CD14-positive monocyte (primary cell): ENCODE data around the gene EXOC4. TPM values are rescaled to one million over a fixed set of nuclear protein-coding genes. Genes with fewer than 3 reads are reported as not detected.

Experiments
- DNase-seq, 3 donors: peaks; one replicate each; pipeline ENCODE4 v3.0.0-alpha.2; 2011 to 2022
- H2AFZ ChIP-seq: 2 replicates; pipeline ENCODE4 v1.6.0; 2012; ENCODE audit warnings: mild to moderate bottlenecking, low read depth, low read length, inconsistent platforms; ENCODE audit not compliant: insufficient read depth, poor library complexity, severe bottlenecking
- H3K27ac ChIP-seq, 2 donors: 1 replicate in 1 of 2; 2 replicates in 1 of 2; pipeline ENCODE4 v1.5.1; 2012 to 2013; ENCODE audit warnings: low read length in 2 of 2, control low read depth in 1 of 2, inconsistent platforms in 1 of 2, low read depth in 1 of 2, mild to moderate bottlenecking in 1 of 2
- H3K27me3 ChIP-seq, 2 donors: one replicate each; pipeline versions ENCODE4 v1.6.0 to v1.6.1; 2011 to 2013; ENCODE audit warnings: low read length in 2 of 2; ENCODE audit not compliant: control insufficient read depth in 2 of 2, insufficient read depth in 2 of 2
- H3K36me3 ChIP-seq, 2 donors: replicated peaks in 1 of 2; 1 replicate in 1 of 2; 2 replicates in 1 of 2; pipeline versions ENCODE4 v1.5.1 to v1.6.1; 2012 to 2013; ENCODE audit warnings: low read length in 2 of 2, control low read depth in 1 of 2, inconsistent platforms in 1 of 2, mild to moderate bottlenecking in 1 of 2; ENCODE audit not compliant: insufficient read depth in 2 of 2, control insufficient read depth in 1 of 2
- H3K4me1 ChIP-seq, 2 donors: 1 replicate in 1 of 2; 2 replicates in 1 of 2; pipeline versions ENCODE4 v1.5.1 to v1.6.1; 2012 to 2013; ENCODE audit warnings: low read length in 2 of 2, control low read depth in 1 of 2, inconsistent platforms in 1 of 2, mild to moderate bottlenecking in 1 of 2, moderate library complexity in 1 of 2; ENCODE audit not compliant: insufficient read depth in 2 of 2, control insufficient read depth in 1 of 2
- H3K4me2 ChIP-seq: replicated peaks from 2 replicates; pipeline ENCODE3; 2012; ENCODE audit warnings: low read length, moderate library complexity, mild to moderate bottlenecking; ENCODE audit not compliant: poor library complexity, severe bottlenecking; ENCODE audit errors: extremely low read depth
- H3K4me3 ChIP-seq, 3 experiments: fragments of 200-600 bp in 1 of 3; sonication (generic) in 1 of 3; replicated peaks in 1 of 3; 1 replicate in 2 of 3; 2 replicates in 1 of 3; pipeline ENCODE4 v1.5.1; 2011 to 2013; ENCODE audit warnings: low read length in 3 of 3, mild to moderate bottlenecking in 3 of 3, control low read depth in 2 of 3, low read depth in 2 of 3, inconsistent platforms in 1 of 3, moderate library complexity in 1 of 3
- H3K79me2 ChIP-seq: 2 replicates; pipeline ENCODE4 v1.6.0; 2012; ENCODE audit warnings: mild to moderate bottlenecking, control low read depth, inconsistent platforms, low read length, moderate library complexity; ENCODE audit not compliant: insufficient read depth
- H3K9ac ChIP-seq: 2 replicates; pipeline ENCODE4 v1.6.0; 2017; ENCODE audit warnings: low read length, mild to moderate bottlenecking; ENCODE audit not compliant: insufficient read depth, poor library complexity, severe bottlenecking
- H3K9me3 ChIP-seq, 2 donors: replicated peaks in 1 of 2; 1 replicate in 1 of 2; 2 replicates in 1 of 2; pipeline versions ENCODE4 v1.5.1 to v1.6.1; 2012 to 2013; ENCODE audit warnings: low read length in 2 of 2, control low read depth in 1 of 2; ENCODE audit not compliant: control insufficient read depth in 1 of 2, insufficient read depth in 1 of 2
- H4K20me1 ChIP-seq: 2 replicates; pipeline ENCODE4 v1.6.0; 2012; ENCODE audit warnings: mild to moderate bottlenecking, low read length, control low read depth, moderate library complexity; ENCODE audit not compliant: insufficient read depth
- H3K27ac Mint-ChIP-seq, 7 donors: one replicate each; pipeline ENCODE4 v1.8.0; 2020; ENCODE audit warnings: mild to moderate bottlenecking in 7 of 7, mixed read lengths in 7 of 7, moderate library complexity in 6 of 7, inconsistent platforms in 2 of 7
- H3K27me3 Mint-ChIP-seq, 3 donors: one replicate each; pipeline ENCODE4 v1.8.0; 2021 to 2022; ENCODE audit warnings: low read depth in 3 of 3, mild to moderate bottlenecking in 3 of 3, mixed read lengths in 3 of 3, moderate library complexity in 3 of 3, inconsistent platforms in 1 of 3
- H3K36me3 Mint-ChIP-seq, 2 donors: one replicate each; pipeline ENCODE4 v1.8.0; 2020; ENCODE audit warnings: mixed read lengths in 2 of 2, inconsistent platforms in 1 of 2, mild to moderate bottlenecking in 1 of 2
- H3K4me1 Mint-ChIP-seq: one replicate; pipeline ENCODE4 v1.8.0; 2020; ENCODE audit warnings: mild to moderate bottlenecking, mixed read lengths
- H3K4me3 Mint-ChIP-seq, 2 donors: one replicate each; pipeline ENCODE4 v1.8.0; 2020; ENCODE audit warnings: mild to moderate bottlenecking in 2 of 2, mixed read lengths in 2 of 2, moderate library complexity in 1 of 2
- H3K9me3 Mint-ChIP-seq, 7 donors: one replicate each; pipeline ENCODE4 v1.8.0; 2020 to 2022; ENCODE audit warnings: mixed read lengths in 7 of 7, mild to moderate bottlenecking in 6 of 7, moderate library complexity in 6 of 7, inconsistent platforms in 2 of 7
- WGBS: methylation state at CpG from one replicate; pipeline ENCODE4 v1.1.5; 2013; ENCODE audit warnings: missing lambda C conversion rate; ENCODE audit not compliant: insufficient coverage; 5-methylcytosine and 5-hydroxymethylcytosine counted together
- intact Hi-C, 2 donors: fragments of 100-400 bp; cut with micrococcal nuclease; formaldehyde crosslinking; loops; one replicate each; pipeline versions ENCODE4 v1.15.0 to v1.15.1; 2023
- polyA plus RNA-seq, 3 donors: library from polyadenylated mRNA; depleted of rRNA in 1 of 3; unstranded in 2 of 3; stranded (reverse) in 1 of 3; fragments of 300-500 nt in 2 of 3; fragments of >200 nt in 1 of 3; fragmentation: Illumina TruSeq in 2 of 3; gene quantifications; 1 replicate in 2 of 3; 2 replicates in 1 of 3; pipeline ENCODE4 v1.2.3, GENCODE V29; 2012 to 2021
- TF ChIP-seq, protein P1 (sequence below): fragments of 200-600 bp; IDR thresholded peaks from one replicate; pipeline ENCODE4 v1.8.0; 2022; ENCODE audit warnings: antibody characterized with exemption, mild to moderate bottlenecking

Gene EXOC4
- polyA plus RNA-seq, 3 donors: 20.6 to 22.3 (median 22.3) TPM

DNA sequence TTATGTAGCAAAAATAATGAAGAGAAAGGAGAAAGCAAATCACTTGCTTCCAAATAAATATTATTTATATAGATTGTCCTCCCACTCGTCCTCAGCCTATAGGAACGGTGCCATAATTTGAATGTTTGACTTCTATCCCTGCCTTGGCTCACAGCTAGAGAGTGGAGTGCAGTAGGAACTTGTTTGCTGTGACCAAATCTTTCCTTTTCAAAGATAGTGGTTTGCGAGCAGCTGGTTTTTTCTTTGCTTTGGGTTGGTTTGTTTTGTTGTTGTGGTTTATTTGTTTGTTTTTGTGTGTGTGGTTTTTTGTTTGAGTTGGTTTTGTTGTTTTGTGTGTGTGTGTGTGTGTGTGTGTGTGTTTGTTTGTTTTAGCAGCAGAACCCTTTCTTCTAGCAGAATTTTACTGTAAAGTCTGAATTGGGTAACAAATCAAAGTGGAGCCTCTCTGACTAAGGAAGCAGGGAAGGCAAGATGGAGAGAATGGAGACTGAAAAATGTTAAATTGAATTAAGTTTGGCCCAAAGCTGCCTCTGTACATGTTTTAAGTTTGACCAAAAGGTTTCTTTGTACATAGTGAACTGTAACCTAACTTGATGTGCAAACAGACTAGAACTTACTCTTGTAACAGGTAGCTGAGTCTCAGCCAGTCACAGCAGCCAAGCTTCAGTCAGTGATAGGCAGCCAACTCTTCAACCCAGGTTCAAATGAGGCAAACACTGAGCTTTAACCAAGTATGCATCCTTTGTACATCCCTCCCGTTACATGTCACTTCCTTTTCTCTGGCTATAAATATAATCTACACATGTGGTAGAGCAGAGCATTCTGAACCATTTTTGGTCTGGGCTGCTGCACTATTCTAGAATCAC lies 724.8 kb downstream of the EXOC4 start:
- Histone ChIP-seq H3K9me3 (no peaks in the 10 kb centered on the region), H3K4me1 (no peaks in the 10 kb centered on the region), H2AFZ (no peak overlapping the region), H3K9ac (no peak overlapping the region), H3K27me3 (no peaks in the 10 kb centered on the region), H3K4me3 (no peak overlapping the region), H3K27ac (no peak overlapping the region), H3K79me2 (no peaks in the 10 kb centered on the region), H3K4me2 (no peak overlapping the region), H3K36me3 (no peaks in the 10 kb centered on the region), H4K20me1 (no peaks in the 10 kb centered on the region)
- WGBS: 100% methylated on average over 1 of the region's 4 CpGs
- no peak for DNase-seq
- TF ChIP-seq, protein P1, sequence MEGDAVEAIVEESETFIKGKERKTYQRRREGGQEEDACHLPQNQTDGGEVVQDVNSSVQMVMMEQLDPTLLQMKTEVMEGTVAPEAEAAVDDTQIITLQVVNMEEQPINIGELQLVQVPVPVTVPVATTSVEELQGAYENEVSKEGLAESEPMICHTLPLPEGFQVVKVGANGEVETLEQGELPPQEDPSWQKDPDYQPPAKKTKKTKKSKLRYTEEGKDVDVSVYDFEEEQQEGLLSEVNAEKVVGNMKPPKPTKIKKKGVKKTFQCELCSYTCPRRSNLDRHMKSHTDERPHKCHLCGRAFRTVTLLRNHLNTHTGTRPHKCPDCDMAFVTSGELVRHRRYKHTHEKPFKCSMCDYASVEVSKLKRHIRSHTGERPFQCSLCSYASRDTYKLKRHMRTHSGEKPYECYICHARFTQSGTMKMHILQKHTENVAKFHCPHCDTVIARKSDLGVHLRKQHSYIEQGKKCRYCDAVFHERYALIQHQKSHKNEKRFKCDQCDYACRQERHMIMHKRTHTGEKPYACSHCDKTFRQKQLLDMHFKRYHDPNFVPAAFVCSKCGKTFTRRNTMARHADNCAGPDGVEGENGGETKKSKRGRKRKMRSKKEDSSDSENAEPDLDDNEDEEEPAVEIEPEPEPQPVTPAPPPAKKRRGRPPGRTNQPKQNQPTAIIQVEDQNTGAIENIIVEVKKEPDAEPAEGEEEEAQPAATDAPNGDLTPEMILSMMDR: no peak
- H3K27ac Mint-ChIP-seq: no peak overlapping the region
- H3K27me3 Mint-ChIP-seq: peaks cover 0 to 2% (median 0%) of the 10 kb centered on the region in 3 donors
- no peak overlapping the region for H3K4me3 Mint-ChIP-seq
- H3K36me3 Mint-ChIP-seq: peaks cover 2 to 3% of the 10 kb centered on the region in 2 donors
- peaks cover 2% of the 10 kb centered on the region for H3K4me1 Mint-ChIP-seq
- H3K9me3 Mint-ChIP-seq: peaks cover 0 to 4% (median 2%) of the 10 kb centered on the region in 7 donors
- intact Hi-C loops: no loop called here

DNA sequence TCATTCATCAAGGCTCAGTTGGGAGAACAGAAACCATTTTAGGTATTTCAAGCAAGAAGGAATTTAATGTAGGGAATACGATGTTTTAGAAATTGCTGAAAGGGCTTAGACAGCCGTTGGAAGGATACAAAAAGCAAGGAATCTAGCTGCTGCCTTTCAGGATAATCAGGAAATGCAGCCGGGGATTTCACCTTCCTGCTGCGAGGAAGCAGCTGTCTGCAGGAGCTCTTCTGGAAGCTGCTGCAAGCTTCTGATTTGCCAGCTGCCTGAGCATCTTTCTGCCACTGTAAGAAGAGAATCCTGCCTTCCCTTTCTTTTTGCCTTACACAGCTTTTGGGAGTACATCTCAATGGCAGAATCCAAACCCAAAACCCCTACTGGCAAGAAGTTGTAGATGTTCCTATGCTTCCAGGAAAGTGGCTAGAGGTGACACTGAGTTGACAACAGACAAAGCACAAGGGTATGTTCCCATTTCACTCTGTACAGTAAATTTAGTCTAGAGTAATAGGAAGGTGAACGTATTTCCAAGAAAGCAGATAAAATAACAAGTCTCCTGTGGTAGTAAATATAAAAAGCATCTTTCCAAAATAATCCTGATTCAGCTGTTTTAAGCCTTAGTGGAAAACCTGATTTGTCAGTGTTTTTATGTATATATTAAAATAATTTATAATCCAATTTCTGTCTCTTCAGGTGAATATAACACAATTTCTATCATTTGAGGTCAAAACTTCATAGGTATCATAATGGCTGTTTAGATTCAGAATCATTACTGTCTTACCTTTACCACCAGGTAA lies 725.8 kb downstream of the EXOC4 start:
- Histone ChIP-seq H3K27me3 (no peaks in the 10 kb centered on the region), H3K27ac (no peak overlapping the region), H3K4me3 (no peak overlapping the region), H3K9me3 (no peaks in the 10 kb centered on the region), H3K79me2 (no peaks in the 10 kb centered on the region), H3K36me3 (no peaks in the 10 kb centered on the region), H3K9ac (no peak overlapping the region), H2AFZ (no peak overlapping the region), H3K4me2 (no peak overlapping the region), H3K4me1 (no peaks in the 10 kb centered on the region), H4K20me1 (no peaks in the 10 kb centered on the region)
- H3K36me3 Mint-ChIP-seq: peaks cover 2 to 3% of the 10 kb centered on the region in 2 donors
- H3K4me1 Mint-ChIP-seq: peaks cover 2% of the 10 kb centered on the region
- H3K27me3 Mint-ChIP-seq: no peaks in the 10 kb centered on the region
- no peak overlapping the region for H3K27ac Mint-ChIP-seq
- H3K9me3 Mint-ChIP-seq: peaks cover 0 to 4% (median 2%) of the 10 kb centered on the region in 7 donors
- TF ChIP-seq, protein P1: no peak
- DNase-seq: no peak
- intact Hi-C loops: no loop called here
- 98% methylated on average over 4 of the region's 5 CpGs for WGBS
- H3K4me3 Mint-ChIP-seq: no peak overlapping the region
